ENCODE results near the gene VAT1L. TPM values are rescaled to one million over a fixed set of nuclear protein-coding genes. Genes with fewer than 3 reads are reported as not detected.

The VAT1L gene
- polyA plus RNA-seq, 1 of the 3 experiments (the other 2 are of a cell fraction), result 52.5 TPM

DNA sequence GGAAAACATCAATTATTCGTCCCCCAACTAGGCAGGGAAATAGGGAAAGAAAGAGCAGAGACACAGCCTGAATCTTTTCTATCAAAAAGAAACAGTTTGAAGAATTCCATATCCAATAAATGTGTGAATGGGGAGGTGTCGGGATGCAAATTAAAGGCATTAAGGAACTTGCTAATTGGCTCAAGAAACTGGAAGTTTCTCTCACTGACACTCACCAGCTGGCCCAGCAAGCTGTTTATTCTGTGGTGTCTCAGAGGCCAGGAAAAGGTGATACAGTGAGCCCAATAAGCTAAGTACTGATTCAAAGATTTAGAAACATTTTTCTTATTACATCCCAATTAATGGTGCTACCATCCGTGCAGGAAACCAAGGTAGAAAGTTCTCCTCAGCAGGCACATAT lies 129.6 kb downstream of the VAT1L start (continued):
- TF ChIP-seq RAD21 (IDR thresholded peaks at IDR 0.05; ENCODE audit: low read length) (no peak), EZH2phosphoT487 (IDR thresholded peaks at IDR 0.05; ENCODE audit: borderline replicate concordance, low read depth) (no peak), EP300 (IDR thresholded peaks at IDR 0.05; ENCODE audit: borderline replicate concordance in 1 of 2, low read depth in 1 of 2, low read length in 1 of 2) (no peak), CHD2 (IDR thresholded peaks at IDR 0.05; ENCODE audit: low read length, partially characterized antibody) (no peak), ELF1 (IDR thresholded peaks at IDR 0.05) (no peak)

DNA sequence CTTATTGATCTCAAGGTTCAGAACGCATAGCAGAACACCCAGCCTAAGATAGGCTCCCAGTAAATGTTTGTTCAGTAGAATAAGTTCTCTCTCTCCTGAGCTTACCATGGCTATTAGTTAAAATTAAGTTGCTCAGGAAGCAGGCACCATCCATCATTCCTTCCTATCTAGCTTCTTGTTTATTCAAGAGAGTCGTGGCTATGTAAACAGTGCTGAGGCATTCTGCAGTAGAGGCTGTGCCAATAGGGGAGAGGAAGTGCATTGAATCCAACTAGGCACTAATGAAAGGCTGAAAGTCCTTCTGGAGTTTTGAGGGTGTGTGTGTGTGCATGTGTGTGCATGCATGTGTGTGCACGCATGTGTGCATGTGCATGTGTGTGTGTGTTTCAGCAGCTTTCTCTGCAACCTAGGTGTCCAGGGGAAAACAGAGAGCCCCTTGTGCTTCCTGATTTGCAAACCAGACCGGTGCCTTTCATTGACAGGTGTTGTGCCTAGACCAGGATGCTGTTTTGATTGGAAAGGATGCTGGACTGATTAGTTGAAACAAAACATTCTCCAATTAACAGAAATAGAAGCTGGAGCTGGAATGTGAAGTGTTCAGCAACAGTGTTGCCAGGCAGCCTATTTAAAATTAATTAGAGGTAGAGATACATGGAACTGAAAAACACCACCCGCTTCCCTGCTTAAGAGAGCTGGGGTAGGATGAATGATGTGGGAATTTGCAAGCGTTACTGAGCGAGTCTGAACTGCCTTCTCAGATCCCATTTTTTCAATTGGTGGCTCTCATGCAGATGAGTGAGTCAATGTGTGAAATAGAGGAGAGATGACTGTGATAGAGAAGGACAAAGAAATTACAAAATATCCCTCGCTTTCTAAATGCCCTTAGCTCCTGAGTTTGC lies 130.7 kb downstream of the VAT1L start:
- H3K79me2 ChIP-seq (ENCODE audit: insufficient read depth), result no peaks in the 10 kb centered on the region
- H3K4me2 ChIP-seq, result 0 out of 2 replicates have a peak overlapping the region, but pooled peaks have one; percentile 23
- no peaks in the 10 kb centered on the region for H3K9me3 ChIP-seq
- no peak overlapping the region for H2AFZ ChIP-seq (ENCODE audit: low read depth)
- peaks cover 3 to 8% of the 10 kb centered on the region in 2 experiments; a peak in 3 of 4 replicates for H3K4me1 ChIP-seq (ENCODE audit: control insufficient read depth in 1 of 2, insufficient read depth in 2 of 2, low read depth in 1 of 2, low read length in 1 of 2)
- ChIA-PET POLR2A (no interaction called here), CTCF (no interaction called here)
- no peaks in the 10 kb centered on the region for H3F3A ChIP-seq (replicated peaks; ENCODE audit: insufficient read depth)
- no peak overlapping the region for H3K27ac ChIP-seq (ENCODE audit: low read depth in 2 of 2, low read length in 1 of 2)
- no peak for DNase-seq
- 75% methylated on average over 8 of the region's 8 CpGs for WGBS (ENCODE audit: low lambda C conversion rate)
- no peaks in the 10 kb centered on the region for H3K9me2 ChIP-seq
- no peaks in the 10 kb centered on the region for H3K27me3 ChIP-seq (ENCODE audit: insufficient read depth)
- H4K20me1 ChIP-seq (ENCODE audit: insufficient read depth), result no peaks in the 10 kb centered on the region
- TF ChIP-seq MXI1 (IDR thresholded peaks at IDR 0.05; ENCODE audit: low read depth, low read length) (no peak), NFIC (IDR thresholded peaks at IDR 0.05; ENCODE audit: borderline replicate concordance) (no peak), EP300 (IDR thresholded peaks at IDR 0.05; ENCODE audit: borderline replicate concordance in 1 of 2, low read depth in 1 of 2, low read length in 1 of 2) (no peak), ZBTB33 (IDR thresholded peaks at IDR 0.05; ENCODE audit: borderline replicate concordance, low read depth) (no peak), POLR2AphosphoS5 (IDR thresholded peaks at IDR 0.05; ENCODE audit: low read depth, low read length) (no peak), SIN3A (IDR thresholded peaks at IDR 0.05; ENCODE audit: borderline replicate concordance, low read depth, low read length) (no peak), FOXJ3 (CRISPR knock-in tag; IDR thresholded peaks at IDR 0.05) (no peak), FOXM1 (IDR thresholded peaks at IDR 0.05; ENCODE audit: low read depth) (no peak), FOSL2 (IDR thresholded peaks at IDR 0.05; ENCODE audit: borderline replicate concordance, low read depth) (no peak)
- TF ChIP-seq, protein P1, sequence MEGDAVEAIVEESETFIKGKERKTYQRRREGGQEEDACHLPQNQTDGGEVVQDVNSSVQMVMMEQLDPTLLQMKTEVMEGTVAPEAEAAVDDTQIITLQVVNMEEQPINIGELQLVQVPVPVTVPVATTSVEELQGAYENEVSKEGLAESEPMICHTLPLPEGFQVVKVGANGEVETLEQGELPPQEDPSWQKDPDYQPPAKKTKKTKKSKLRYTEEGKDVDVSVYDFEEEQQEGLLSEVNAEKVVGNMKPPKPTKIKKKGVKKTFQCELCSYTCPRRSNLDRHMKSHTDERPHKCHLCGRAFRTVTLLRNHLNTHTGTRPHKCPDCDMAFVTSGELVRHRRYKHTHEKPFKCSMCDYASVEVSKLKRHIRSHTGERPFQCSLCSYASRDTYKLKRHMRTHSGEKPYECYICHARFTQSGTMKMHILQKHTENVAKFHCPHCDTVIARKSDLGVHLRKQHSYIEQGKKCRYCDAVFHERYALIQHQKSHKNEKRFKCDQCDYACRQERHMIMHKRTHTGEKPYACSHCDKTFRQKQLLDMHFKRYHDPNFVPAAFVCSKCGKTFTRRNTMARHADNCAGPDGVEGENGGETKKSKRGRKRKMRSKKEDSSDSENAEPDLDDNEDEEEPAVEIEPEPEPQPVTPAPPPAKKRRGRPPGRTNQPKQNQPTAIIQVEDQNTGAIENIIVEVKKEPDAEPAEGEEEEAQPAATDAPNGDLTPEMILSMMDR (IDR thresholded peaks at IDR 0.05), result no peak
- H3K4me3 ChIP-seq (ENCODE audit: low read depth in 2 of 2, low read length in 1 of 2), result no peak overlapping the region
- H3K36me3 ChIP-seq (replicated peaks in 1 of 2; ENCODE audit: control insufficient read depth in 1 of 2, insufficient read depth in 2 of 2, low read length in 1 of 2), result no peaks in the 10 kb centered on the region
- no peak overlapping the region for H3K9ac ChIP-seq
